HG03135 (cell line): ENCODE results near the gene LGR4.

Experiments used
- ATAC-seq: cut with Tn5 transposase; IDR thresholded peaks from one replicate; pipeline ENCODE4 v1.9.1; 2021; ENCODE audit warnings: mild to moderate bottlenecking, moderate library complexity; ENCODE audit not compliant: unreplicated experiment

LGR4 gene

GRCh38 chr11:27485930-27486773 is 13.6 kb upstream of the LGR4 start:
- no peak for ATAC-seq

- ATAC-seq = no peak
Measured at GRCh38 chr11:27482793-27483192, 10.2 kb upstream of the LGR4 start.

GRCh38 chr11:27481992-27482391 is 9.4 kb upstream of the LGR4 start:
- ATAC-seq = no peak

- no peak for ATAC-seq
Measured at GRCh38 chr11:27477831-27478230, 5.2 kb upstream of the LGR4 start.

GRCh38 chr11:27477243-27477642 is 4.7 kb upstream of the LGR4 start:
- ATAC-seq = no peak

- ATAC-seq = no peak
Measured at GRCh38 chr11:27475622-27476021, 3.0 kb upstream of the LGR4 start.

GRCh38 chr11:27473017-27473406 is 422 bp upstream of the LGR4 start:
- ATAC-seq = no peak

- peak; percentile 54 for ATAC-seq
Measured at GRCh38 chr11:27471589-27472397, 797 bp downstream of the LGR4 start.

GRCh38 chr11:27470826-27471588 is 1.6 kb downstream of the LGR4 start:
- no peak for ATAC-seq

- no peak for ATAC-seq
Measured at GRCh38 chr11:27470166-27470565, 2.4 kb downstream of the LGR4 start.

- ATAC-seq = no peak
Measured at GRCh38 chr11:27468995-27469695, 3.4 kb downstream of the LGR4 start.

- ATAC-seq = no peak
Measured at GRCh38 chr11:27468209-27468994, 4.2 kb downstream of the LGR4 start.

GRCh38 chr11:27467181-27467913 is 5.2 kb downstream of the LGR4 start:
- no peak for ATAC-seq

- ATAC-seq = no peak
Measured at GRCh38 chr11:27466363-27466762, 6.2 kb downstream of the LGR4 start.

GRCh38 chr11:27465629-27466028 is 7.0 kb downstream of the LGR4 start:
- ATAC-seq = no peak

- ATAC-seq = no peak
Measured at GRCh38 chr11:27464909-27465308, 7.7 kb downstream of the LGR4 start.

- ATAC-seq = no peak
Measured at GRCh38 chr11:27464289-27464696, 8.3 kb downstream of the LGR4 start.

- no peak for ATAC-seq
Measured at GRCh38 chr11:27462543-27462942, 10.0 kb downstream of the LGR4 start.
